Aorta (tissue), 5 donors: Measurements from ENCODE around the gene LONP1. TPM values are rescaled to one million over a fixed set of nuclear protein-coding genes. Genes with fewer than 3 reads are reported as not detected.

ENCODE experiments used
- ATAC-seq: fragments of 200-7000 bp; cut with Tn5 transposase; one replicate; pipeline ENCODE4 v1.9.1; 2022; ENCODE audit warnings: moderate library complexity; ENCODE audit not compliant: low FRiP score
- DNase-seq, 2 donors: peaks; one replicate each; pipeline ENCODE4 v3.0.0-alpha.2; 2020
- H3K27ac ChIP-seq, 2 donors: one replicate each; pipeline ENCODE4 v1.5.1; 2013; ENCODE audit warnings: low read length in 2 of 2, mild to moderate bottlenecking in 2 of 2, moderate library complexity in 2 of 2, control low read depth in 1 of 2, inconsistent platforms in 1 of 2, low read depth in 1 of 2
- H3K27me3 ChIP-seq, 2 donors: one replicate each; pipeline ENCODE4 v1.6.1; 2013; ENCODE audit warnings: control low read depth in 1 of 2, low read length in 1 of 2, mild to moderate bottlenecking in 1 of 2, moderate library complexity in 1 of 2; ENCODE audit not compliant: insufficient read depth in 2 of 2, control insufficient read depth in 1 of 2
- H3K36me3 ChIP-seq, 2 donors: one replicate each; pipeline ENCODE4 v1.6.1; 2013; ENCODE audit warnings: control low read depth in 1 of 2, low read length in 1 of 2, mild to moderate bottlenecking in 1 of 2; ENCODE audit not compliant: insufficient read depth in 2 of 2, control insufficient read depth in 1 of 2
- H3K4me1 ChIP-seq, 2 donors: one replicate each; pipeline ENCODE4 v1.6.1; 2013; ENCODE audit warnings: low read length in 2 of 2, control low read depth in 1 of 2, mild to moderate bottlenecking in 1 of 2, moderate library complexity in 1 of 2; ENCODE audit not compliant: insufficient read depth in 2 of 2, control insufficient read depth in 1 of 2
- H3K4me3 ChIP-seq, 2 donors: one replicate each; pipeline ENCODE4 v1.5.1; 2013; ENCODE audit warnings: low read length in 2 of 2, control low read depth in 1 of 2, mild to moderate bottlenecking in 1 of 2
- H3K9me3 ChIP-seq: one replicate; pipeline ENCODE4 v1.6.1; 2013; ENCODE audit warnings: mild to moderate bottlenecking, low read length; ENCODE audit not compliant: control insufficient read depth
- WGBS, 2 donors: extraction: QIAGEN DNeasy Blood & Tissue Kit; methylation state at CpG; one replicate each; pipeline ENCODE4 v1.1.7; 2013; 5-methylcytosine and 5-hydroxymethylcytosine counted together
- intact Hi-C, 2 donors: fragments of 100-400 bp; cut with DNase I; formaldehyde crosslinking; loops; one replicate each; pipeline versions ENCODE4 v1.14.2 to v1.15.0; 2022
- polyA plus RNA-seq, 2 donors: library from polyadenylated mRNA; stranded (reverse); fragments of 200-250 nt; gene quantifications; one replicate each; pipeline ENCODE4 v1.2.3, GENCODE V29; 2013
- total RNA-seq, 2 donors: library from RNA; stranded (reverse); fragmentation: NEBNext Ultra II Directional; extraction: Animal tissue kit (Norgen Biotek cat#: 25700); gene quantifications; one replicate each; pipeline ENCODE4 v1.2.1, GENCODE V29; 2021
- donor health status: healthy with polysubstance abuse.
- donor health status: Bipolar disorder and iron deficiency.
- donor health status: DM: no; HTN: no; CAD: no.
- donor health status: DM: no; HTN: no; CAD: no.
- donor health status: DM: yes; HTN: yes; CAD: no.

LONP1 gene
- total and polyA plus RNA-seq, 4 donors: 20.4 to 64.6 (median 43.3) TPM

DNA sequence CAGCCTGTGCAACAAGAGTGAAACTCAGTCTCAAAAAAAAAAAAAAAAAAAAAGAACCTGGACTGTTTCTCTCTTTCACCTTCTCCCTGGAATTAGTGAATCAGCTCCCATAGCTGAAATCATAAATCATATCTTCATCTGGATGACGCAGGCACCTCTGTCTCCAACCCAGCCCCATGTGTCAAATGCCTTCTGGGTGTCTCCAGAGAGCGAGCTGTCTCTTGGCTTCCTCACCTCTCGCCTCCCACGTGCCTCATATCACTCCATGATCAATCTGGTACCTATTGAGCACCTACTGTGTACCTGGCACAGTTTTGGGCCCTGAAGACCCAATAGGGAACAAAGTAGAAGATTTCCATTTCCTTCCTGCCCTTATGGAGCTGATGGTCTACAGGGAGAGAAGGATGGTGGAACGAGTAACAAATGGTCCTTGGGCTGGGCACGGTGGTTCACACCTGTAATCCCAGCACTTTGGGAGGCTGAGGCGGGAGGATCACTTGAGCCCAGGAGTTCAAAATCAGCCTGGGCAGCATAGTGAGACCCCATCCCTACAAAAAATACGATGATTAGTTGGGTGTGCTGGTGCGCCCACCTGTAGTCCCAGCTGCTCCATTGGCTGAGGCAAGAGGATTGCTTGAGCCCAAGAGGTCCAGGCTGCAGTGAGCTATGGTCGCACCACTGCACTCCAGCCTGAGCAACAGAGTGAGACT lies 36.6 kb downstream of the LONP1 start:
- intact Hi-C loops: loop anchor here in 1 of 2 donors (5.0 kb wide), 2 partner anchors 61 to 1059 kb away; partner anchors contain the start of genes SAFB and SAFB2
- 92 to 94% methylated on average over 10 of the region's 10 CpGs for WGBS, 2 donors

GRCh38 chr19:5682107-5682482 lies 37.9 kb downstream of the LONP1 start:
- intact Hi-C loops: loop anchor here in 1 of 2 donors (5.0 kb wide), 2 partner anchors 60 to 1060 kb away; partner anchors contain the start of genes SAFB and SAFB2
- Histone ChIP-seq H3K27ac (no peak overlapping the region), H3K4me1 (no peaks in the 10 kb centered on the region), H3K36me3 (no peaks in the 10 kb centered on the region), H3K9me3 (no peaks in the 10 kb centered on the region), H3K4me3 (no peak overlapping the region), H3K27me3 (no peaks in the 10 kb centered on the region)
- ATAC-seq: no peak
- DNase-seq: no peak
- 88 to 89% methylated on average over 3 of the region's 3 CpGs for WGBS, 2 donors

More for the DNA sequence above, 36.6 kb downstream of the LONP1 start:
- ATAC-seq (no peak), DNase-seq (no peak)
- Histone ChIP-seq H3K4me3 (no peak overlapping the region), H3K4me1 (no peaks in the 10 kb centered on the region), H3K27me3 (no peaks in the 10 kb centered on the region), H3K9me3 (no peaks in the 10 kb centered on the region), H3K36me3 (no peaks in the 10 kb centered on the region), H3K27ac (no peak overlapping the region)

DNA sequence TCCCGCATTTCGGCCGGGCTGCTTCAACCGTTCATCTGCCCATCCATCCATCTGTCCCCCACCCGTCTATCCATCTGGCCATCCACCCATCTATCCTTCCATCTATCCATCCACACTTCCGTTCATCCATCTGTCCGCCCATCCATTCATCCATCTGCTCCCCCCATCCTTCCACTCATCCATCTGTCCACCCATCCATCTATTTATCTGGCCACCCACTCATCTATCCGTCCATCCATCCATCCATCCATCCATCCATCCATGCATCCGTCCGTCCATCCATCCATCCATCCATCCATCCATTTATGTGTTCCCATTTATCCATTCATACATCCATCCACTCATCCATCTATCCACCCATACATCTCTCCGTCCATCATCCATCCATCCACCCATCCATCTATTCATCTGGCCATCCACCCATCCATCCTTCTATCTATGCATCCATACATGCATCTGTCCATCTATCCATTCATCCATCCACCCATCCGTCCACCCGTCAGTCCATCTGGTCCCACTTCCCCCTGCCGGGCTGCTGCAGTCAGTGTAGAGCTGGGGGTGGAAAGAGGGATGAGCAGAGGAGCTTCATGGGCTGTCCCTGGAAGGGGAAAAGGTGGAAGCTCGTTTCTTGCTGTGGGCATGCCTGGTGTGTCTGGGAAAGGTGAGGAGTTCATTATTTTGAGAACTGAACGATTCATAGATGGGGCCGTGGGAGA lies 38.4 kb downstream of the LONP1 start:
- H3K9me3 ChIP-seq: no peaks in the 10 kb centered on the region
- no peak overlapping the region for H3K27ac ChIP-seq
- intact Hi-C loops: loop anchor here in 1 of 2 donors (5.0 kb wide), 2 partner anchors 59 to 1061 kb away; partner anchors contain the start of genes SAFB and SAFB2
- WGBS, 2 donors: 58 to 60% methylated on average over 17 of the region's 17 CpGs
- DNase-seq (no peak), ATAC-seq (no peak)
- H3K27me3 ChIP-seq: no peaks in the 10 kb centered on the region
- H3K36me3 ChIP-seq: no peaks in the 10 kb centered on the region
- no peak overlapping the region for H3K4me3 ChIP-seq
- H3K4me1 ChIP-seq: no peaks in the 10 kb centered on the region

DNA sequence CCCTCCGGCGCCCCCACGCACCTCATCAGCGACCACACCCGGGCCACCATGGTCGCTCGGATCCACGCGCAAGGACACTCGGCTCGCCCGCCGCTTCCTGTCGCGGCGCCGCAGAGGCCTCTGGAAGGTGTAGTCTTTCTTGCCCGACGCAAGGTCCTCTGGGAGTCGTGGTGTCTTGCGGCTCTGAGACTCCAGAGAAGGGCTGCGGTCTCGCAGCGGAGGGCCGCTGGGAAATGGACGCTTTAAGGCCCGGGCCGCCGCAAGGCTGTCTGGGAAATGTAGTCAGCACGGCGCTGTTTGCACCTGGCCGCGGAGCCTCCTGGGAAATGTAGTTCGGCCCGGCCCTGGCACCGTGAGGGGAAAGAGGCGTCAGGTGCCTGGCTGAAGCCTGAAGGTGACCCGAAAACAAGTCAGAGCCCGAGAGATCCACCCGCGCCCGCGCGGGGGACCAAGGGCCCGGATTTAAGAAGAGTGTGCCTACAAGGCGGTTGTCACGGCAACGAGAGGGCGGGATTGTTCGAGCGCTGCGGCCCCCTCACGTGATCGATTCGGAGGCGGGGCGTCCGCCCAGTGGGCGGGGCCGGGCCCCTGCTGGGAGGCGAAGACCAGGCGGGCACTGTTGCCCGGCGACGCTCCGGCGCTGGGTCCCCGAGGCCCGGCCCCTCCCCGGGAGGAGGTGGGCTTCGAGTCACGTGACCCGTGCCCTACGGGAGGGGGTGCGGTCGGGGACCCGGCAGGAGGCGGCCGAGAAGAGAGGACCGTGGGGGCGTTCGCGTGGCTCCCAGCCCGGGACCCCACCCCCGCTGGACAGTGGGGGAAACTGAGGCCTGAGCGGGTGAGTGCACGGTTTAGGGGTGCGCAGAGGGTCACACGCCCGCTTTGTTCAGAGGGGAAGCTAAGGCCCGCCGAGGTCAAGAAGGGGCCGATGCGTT lies 39.2 kb downstream of the LONP1 start, which contains the start of the genes HSD11B1L and MICOS13:
HSD11B1L (plus strand) TSS at position 591 of the 932 bp plus-strand sequence. CDS start 3,806 bp downstream, outside the sequence.
MICOS13 (minus strand) TSS at position 80 of the 932 bp plus-strand sequence; CDS start at position 50, 30 bp downstream.
- 1% methylated on average over 88 to 94 of the region's 94 CpGs for WGBS, 2 donors
- H3K36me3 ChIP-seq: no peaks in the 10 kb centered on the region
- DNase-seq (peak; percentile 99), ATAC-seq (peak; percentile 98)
- H3K4me1 ChIP-seq: no peaks in the 10 kb centered on the region
- intact Hi-C loops: loop anchor here in 1 of 2 donors (5.0 kb wide), 2 partner anchors 58 to 1062 kb away; partner anchors contain the start of genes SAFB and SAFB2
- H3K27me3 ChIP-seq: no peaks in the 10 kb centered on the region
- H3K9me3 ChIP-seq: no peaks in the 10 kb centered on the region
- peak within 1 kb of the TSS in 1 of 2 donors; percentile 60 for H3K27ac ChIP-seq
- peak within 1 kb of the TSS; percentile 61 to 64 for H3K4me3 ChIP-seq

DNA sequence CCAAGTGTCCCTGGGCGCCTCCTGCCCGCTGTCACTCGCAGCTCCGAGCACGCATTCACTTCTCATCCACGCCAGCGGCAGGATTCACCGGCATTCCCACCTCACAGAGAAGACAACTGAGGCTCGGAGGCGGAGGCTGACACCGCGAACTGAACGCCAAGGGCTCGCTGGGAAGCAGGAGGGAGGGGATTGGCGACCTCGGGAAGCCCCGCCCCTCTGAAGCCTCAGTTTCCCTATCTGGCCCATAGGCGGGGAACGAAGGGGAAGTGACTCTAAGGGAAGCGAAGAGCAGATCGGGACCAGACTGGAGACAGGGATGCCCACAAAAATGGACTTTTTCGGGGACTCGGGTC lies 39.9 kb downstream of the LONP1 start:
- Histone ChIP-seq H3K4me3 (peak overlapping the region; percentile 61 to 64), H3K36me3 (no peaks in the 10 kb centered on the region), H3K27ac (peak overlapping the region in 1 of 2 donors; percentile 60), H3K9me3 (no peaks in the 10 kb centered on the region), H3K27me3 (no peaks in the 10 kb centered on the region), H3K4me1 (no peaks in the 10 kb centered on the region)
- ATAC-seq (peak; percentile 0), DNase-seq (peak in 1 of 2 donors; percentile 70)
- 0% methylated on average over 23 of the region's 23 CpGs for WGBS, 2 donors
- intact Hi-C loops: loop anchor here in 1 of 2 donors (5.0 kb wide), 2 partner anchors 58 to 1062 kb away; partner anchors contain the start of genes SAFB and SAFB2

GRCh38 chr19:5679289-5680083 lies 40.5 kb downstream of the LONP1 start:
- no peak for DNase-seq
- Histone ChIP-seq H3K27ac (no peak overlapping the region), H3K9me3 (no peaks in the 10 kb centered on the region), H3K27me3 (no peaks in the 10 kb centered on the region), H3K4me1 (no peaks in the 10 kb centered on the region), H3K4me3 (peak overlapping the region; percentile 61 to 64), H3K36me3 (no peaks in the 10 kb centered on the region)
- no peak for ATAC-seq
- intact Hi-C loops: loop anchor here in 1 of 2 donors (5.0 kb wide), 2 partner anchors 57 to 1063 kb away; partner anchors contain the start of genes SAFB and SAFB2
- WGBS, 2 donors: 25 to 26% methylated on average over 26 of the region's 26 CpGs

DNA sequence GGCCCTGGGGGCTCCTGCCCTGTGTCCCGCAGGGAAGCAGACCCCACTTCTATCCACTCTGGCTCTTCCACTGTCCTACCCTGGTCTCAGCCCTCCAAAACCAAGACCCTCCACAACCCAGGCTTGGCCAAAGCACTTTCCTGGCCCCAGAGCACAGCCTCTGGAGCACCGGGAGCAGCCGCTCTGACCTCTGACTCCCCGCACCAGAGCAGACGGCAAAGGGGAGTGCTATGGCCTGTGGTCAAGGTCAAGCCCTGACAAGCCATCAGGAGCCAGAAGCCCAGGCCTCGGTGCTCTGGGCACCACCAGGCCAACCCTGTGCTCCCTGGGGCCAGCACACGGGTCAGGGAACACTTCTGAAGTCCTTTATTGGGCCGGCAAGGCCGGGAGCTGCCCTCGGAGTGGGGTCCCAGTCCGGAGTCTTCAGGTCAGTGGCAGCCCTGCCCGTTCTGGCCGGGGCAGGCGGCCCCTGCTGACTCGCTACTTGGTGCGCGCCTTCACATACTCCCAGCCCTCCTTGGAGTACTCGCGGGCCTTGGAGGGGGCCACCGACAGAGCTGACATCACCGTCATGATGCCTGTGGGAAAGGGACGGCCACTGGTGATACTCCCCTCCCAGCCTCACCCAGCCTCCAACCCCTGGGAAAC lies 41.8 kb downstream of the LONP1 start:
- H3K9me3 ChIP-seq: no peaks in the 10 kb centered on the region
- intact Hi-C loops: no loop called here
- ATAC-seq (no peak), DNase-seq (no peak)
- H3K27ac ChIP-seq: no peak overlapping the region
- H3K4me1 ChIP-seq: no peaks in the 10 kb centered on the region
- H3K36me3 ChIP-seq: no peaks in the 10 kb centered on the region
- no peak overlapping the region for H3K4me3 ChIP-seq
- WGBS, 2 donors: 88 to 89% methylated on average over 22 of the region's 22 CpGs
- no peaks in the 10 kb centered on the region for H3K27me3 ChIP-seq
